Measurements from ENCODE around the gene PPP1R11. TPM values are rescaled to one million over a fixed set of nuclear protein-coding genes. Genes with fewer than 3 reads are reported as not detected.

The PPP1R11 gene
- total and polyA plus RNA-seq, 2 of the 13 experiments (the other 11 are each of a cell fraction or from before 2014, with no cell fraction given): 32.1 to 58.9 TPM

DNA sequence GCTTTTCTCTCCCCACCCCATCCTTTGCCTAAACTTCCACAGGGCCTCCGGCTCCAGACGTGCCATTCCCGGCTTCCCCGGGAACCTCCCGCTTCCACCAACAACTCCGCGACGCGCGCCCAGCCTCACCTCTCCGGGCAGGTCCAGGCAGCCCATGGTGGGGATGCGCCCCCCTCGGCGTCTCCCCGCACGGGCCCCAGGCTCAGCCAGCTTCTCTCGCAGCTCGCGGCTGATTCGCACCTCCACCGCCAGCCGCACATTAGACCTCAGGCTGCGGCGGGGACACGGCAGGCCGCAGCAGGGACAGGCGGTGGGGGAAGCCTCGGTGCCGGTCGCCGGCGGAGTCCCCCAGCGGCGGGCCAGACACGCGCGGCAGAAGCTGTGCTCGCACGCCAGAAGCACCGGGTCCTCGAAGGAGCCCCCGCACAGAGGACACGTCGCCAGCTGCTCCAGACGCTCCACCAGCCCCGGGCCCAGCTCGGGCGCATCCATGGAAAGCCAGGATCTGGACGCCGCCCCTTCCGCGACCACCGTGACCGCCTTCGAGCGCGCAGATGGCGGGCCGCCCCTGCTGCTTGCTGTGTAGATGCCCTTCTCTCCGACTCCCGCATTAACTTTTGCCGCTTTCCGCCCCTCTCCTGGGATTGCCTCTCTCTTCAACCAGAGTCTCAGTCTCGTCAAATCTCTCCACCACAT, 8.2 kb downstream of the PPP1R11 start, which contains the start of gene RNF39 (continued):
- TF ChIP-seq ZNF264 (CRISPR knock-in tag; IDR thresholded peaks at IDR 0.05) (0 out of 2 replicates have a peak, but pooled peaks have one; percentile 20), ZNF672 (CRISPR knock-in tag; IDR thresholded peaks at IDR 0.05) (no peak), ZFP82 (CRISPR knock-in tag; IDR thresholded peaks at IDR 0.05; ENCODE audit: borderline replicate concordance) (peak; percentile 87; the same call in 1 of the 2 replicates), ZNF761 (CRISPR knock-in tag; conservative IDR thresholded peaks at IDR 0.05) (0 out of 2 replicates have a peak, but pooled peaks have one; percentile 79), KLF13 (CRISPR knock-in tag; IDR thresholded peaks at IDR 0.05) (no peak), ARID2 (CRISPR knock-in tag; IDR thresholded peaks at IDR 0.05; ENCODE audit: borderline replicate concordance) (peak; percentile 89; the same call in 1 of the 2 replicates), SMARCE1 (IDR thresholded peaks at IDR 0.05; ENCODE audit: borderline replicate concordance) (no peak), ZNF619 (CRISPR knock-in tag; IDR thresholded peaks at IDR 0.05) (peak; percentile 66; the same call in 1 of the 2 replicates), RXRB (CRISPR knock-in tag; IDR thresholded peaks at IDR 0.05; ENCODE audit: borderline replicate concordance) (no peak), MLLT10 (CRISPR knock-in tag; IDR thresholded peaks at IDR 0.05) (no peak), ZNF160 (CRISPR knock-in tag; IDR thresholded peaks at IDR 0.05) (no peak), CREM (IDR thresholded peaks at IDR 0.05) (no peak), CREM (CRISPR knock-in tag; IDR thresholded peaks at IDR 0.05) (no peak), ERF (CRISPR knock-in tag; IDR thresholded peaks at IDR 0.05) (no peak), ZNF678 (CRISPR knock-in tag; IDR thresholded peaks at IDR 0.05) (peak; percentile 55; the same call in 1 of the 2 replicates), ONECUT2 (CRISPR knock-in tag; IDR thresholded peaks at IDR 0.05) (no peak), FLYWCH1 (CRISPR knock-in tag; IDR thresholded peaks at IDR 0.05) (no peak), FOSL1 (CRISPR knock-in tag; IDR thresholded peaks at IDR 0.05; ENCODE audit: borderline replicate concordance) (no peak), ZNF367 (CRISPR knock-in tag; IDR thresholded peaks at IDR 0.05; ENCODE audit: borderline replicate concordance) (no peak)
- TF ChIP-seq, protein P1, sequence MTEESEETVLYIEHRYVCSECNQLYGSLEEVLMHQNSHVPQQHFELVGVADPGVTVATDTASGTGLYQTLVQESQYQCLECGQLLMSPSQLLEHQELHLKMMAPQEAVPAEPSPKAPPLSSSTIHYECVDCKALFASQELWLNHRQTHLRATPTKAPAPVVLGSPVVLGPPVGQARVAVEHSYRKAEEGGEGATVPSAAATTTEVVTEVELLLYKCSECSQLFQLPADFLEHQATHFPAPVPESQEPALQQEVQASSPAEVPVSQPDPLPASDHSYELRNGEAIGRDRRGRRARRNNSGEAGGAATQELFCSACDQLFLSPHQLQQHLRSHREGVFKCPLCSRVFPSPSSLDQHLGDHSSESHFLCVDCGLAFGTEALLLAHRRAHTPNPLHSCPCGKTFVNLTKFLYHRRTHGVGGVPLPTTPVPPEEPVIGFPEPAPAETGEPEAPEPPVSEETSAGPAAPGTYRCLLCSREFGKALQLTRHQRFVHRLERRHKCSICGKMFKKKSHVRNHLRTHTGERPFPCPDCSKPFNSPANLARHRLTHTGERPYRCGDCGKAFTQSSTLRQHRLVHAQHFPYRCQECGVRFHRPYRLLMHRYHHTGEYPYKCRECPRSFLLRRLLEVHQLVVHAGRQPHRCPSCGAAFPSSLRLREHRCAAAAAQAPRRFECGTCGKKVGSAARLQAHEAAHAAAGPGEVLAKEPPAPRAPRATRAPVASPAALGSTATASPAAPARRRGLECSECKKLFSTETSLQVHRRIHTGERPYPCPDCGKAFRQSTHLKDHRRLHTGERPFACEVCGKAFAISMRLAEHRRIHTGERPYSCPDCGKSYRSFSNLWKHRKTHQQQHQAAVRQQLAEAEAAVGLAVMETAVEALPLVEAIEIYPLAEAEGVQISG (CRISPR knock-in tag; IDR thresholded peaks at IDR 0.05): peak; percentile 54; the same call in 1 of the 2 replicates
- TF ChIP-seq, protein P2, sequence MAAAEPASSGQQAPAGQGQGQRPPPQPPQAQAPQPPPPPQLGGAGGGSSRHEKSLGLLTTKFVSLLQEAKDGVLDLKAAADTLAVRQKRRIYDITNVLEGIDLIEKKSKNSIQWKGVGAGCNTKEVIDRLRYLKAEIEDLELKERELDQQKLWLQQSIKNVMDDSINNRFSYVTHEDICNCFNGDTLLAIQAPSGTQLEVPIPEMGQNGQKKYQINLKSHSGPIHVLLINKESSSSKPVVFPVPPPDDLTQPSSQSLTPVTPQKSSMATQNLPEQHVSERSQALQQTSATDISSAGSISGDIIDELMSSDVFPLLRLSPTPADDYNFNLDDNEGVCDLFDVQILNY (CRISPR knock-in tag; conservative IDR thresholded peaks at IDR 0.05): no peak
- TF ChIP-seq, protein P3, sequence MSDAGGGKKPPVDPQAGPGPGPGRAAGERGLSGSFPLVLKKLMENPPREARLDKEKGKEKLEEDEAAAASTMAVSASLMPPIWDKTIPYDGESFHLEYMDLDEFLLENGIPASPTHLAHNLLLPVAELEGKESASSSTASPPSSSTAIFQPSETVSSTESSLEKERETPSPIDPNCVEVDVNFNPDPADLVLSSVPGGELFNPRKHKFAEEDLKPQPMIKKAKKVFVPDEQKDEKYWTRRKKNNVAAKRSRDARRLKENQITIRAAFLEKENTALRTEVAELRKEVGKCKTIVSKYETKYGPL (CRISPR knock-in tag; IDR thresholded peaks at IDR 0.05): no peak
- TF ChIP-seq, protein P4, sequence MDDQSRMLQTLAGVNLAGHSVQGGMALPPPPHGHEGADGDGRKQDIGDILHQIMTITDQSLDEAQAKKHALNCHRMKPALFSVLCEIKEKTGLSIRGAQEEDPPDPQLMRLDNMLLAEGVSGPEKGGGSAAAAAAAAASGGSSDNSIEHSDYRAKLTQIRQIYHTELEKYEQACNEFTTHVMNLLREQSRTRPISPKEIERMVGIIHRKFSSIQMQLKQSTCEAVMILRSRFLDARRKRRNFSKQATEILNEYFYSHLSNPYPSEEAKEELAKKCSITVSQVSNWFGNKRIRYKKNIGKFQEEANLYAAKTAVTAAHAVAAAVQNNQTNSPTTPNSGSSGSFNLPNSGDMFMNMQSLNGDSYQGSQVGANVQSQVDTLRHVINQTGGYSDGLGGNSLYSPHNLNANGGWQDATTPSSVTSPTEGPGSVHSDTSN (CRISPR knock-in tag; IDR thresholded peaks at IDR 0.05; ENCODE audit: borderline replicate concordance): no peak
- TF ChIP-seq, protein P5, sequence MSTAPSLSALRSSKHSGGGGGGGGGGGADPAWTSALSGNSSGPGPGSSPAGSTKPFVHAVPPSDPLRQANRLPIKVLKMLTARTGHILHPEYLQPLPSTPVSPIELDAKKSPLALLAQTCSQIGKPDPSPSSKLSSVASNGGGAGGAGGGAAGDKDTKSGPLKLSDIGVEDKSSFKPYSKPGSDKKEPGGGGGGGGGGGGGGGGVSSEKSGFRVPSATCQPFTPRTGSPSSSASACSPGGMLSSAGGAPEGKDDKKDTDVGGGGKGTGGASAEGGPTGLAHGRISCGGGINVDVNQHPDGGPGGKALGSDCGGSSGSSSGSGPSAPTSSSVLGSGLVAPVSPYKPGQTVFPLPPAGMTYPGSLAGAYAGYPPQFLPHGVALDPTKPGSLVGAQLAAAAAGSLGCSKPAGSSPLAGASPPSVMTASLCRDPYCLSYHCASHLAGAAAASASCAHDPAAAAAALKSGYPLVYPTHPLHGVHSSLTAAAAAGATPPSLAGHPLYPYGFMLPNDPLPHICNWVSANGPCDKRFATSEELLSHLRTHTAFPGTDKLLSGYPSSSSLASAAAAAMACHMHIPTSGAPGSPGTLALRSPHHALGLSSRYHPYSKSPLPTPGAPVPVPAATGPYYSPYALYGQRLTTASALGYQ (CRISPR knock-in tag; IDR thresholded peaks at IDR 0.05): no peak
